HEK293 (cell line): ENCODE results near the gene ZNF546.

Experiments
- BCL11B ChIP-seq: fragments of 450-650 bp; formaldehyde crosslinking; IDR thresholded peaks from 2 replicates; pipeline ENCODE4 v1.5.1; 2016; ENCODE audit warnings: low read depth, missing biosample characterization, missing genetic modification characterization
- GLIS2 ChIP-seq: fragments of 450-650 bp; formaldehyde crosslinking; IDR thresholded peaks from 2 replicates; pipeline ENCODE4 v1.5.1; 2016; ENCODE audit warnings: missing biosample characterization, missing genetic modification characterization
- KLF1 ChIP-seq: fragments of 450-650 bp; formaldehyde crosslinking; IDR thresholded peaks from 2 replicates; pipeline ENCODE4 v1.5.1; 2016; ENCODE audit warnings: missing biosample characterization, missing genetic modification characterization
- KLF16 ChIP-seq: fragments of 450-650 bp; formaldehyde crosslinking; IDR thresholded peaks from 2 replicates; pipeline ENCODE4 v1.5.1; 2017; ENCODE audit warnings: missing biosample characterization, missing genetic modification characterization
- KLF9 ChIP-seq: fragments of 450-650 bp; formaldehyde crosslinking; IDR thresholded peaks from 2 replicates; pipeline ENCODE4 v1.5.1; 2016; ENCODE audit warnings: missing biosample characterization, missing genetic modification characterization, low read depth
- PRDM2 ChIP-seq: fragments of 450-650 bp; formaldehyde crosslinking; IDR thresholded peaks from 2 replicates; pipeline ENCODE4 v1.5.1; 2016; ENCODE audit warnings: missing biosample characterization, missing genetic modification characterization, borderline replicate concordance
- PRDM6 ChIP-seq: fragments of 450-650 bp; formaldehyde crosslinking; IDR thresholded peaks from 2 replicates; pipeline ENCODE4 v1.5.1; 2017; ENCODE audit warnings: missing biosample characterization, missing genetic modification characterization
- ZBTB21 ChIP-seq: fragments of 450-650 bp; formaldehyde crosslinking; IDR thresholded peaks from 2 replicates; pipeline ENCODE4 v1.5.1; 2017; ENCODE audit warnings: missing biosample characterization, missing genetic modification characterization
- ZFP3 ChIP-seq: fragments of 450-650 bp; formaldehyde crosslinking; IDR thresholded peaks from 2 replicates; pipeline ENCODE4 v1.5.1; 2016; ENCODE audit warnings: low read depth, missing biosample characterization, missing genetic modification characterization
- ZNF155 ChIP-seq: fragments of 450-650 bp; formaldehyde crosslinking; IDR thresholded peaks from 2 replicates; pipeline ENCODE4 v1.5.1; 2016; ENCODE audit warnings: missing biosample characterization, missing genetic modification characterization
- ZNF26 ChIP-seq: fragments of 450-650 bp; formaldehyde crosslinking; IDR thresholded peaks from 2 replicates; pipeline ENCODE4 v1.5.1; 2016; ENCODE audit warnings: missing biosample characterization, missing genetic modification characterization
- ZNF341 ChIP-seq: fragments of 450-650 bp; formaldehyde crosslinking; IDR thresholded peaks from 2 replicates; pipeline ENCODE4; 2016; ENCODE audit warnings: low read depth, missing biosample characterization, missing genetic modification characterization
- ZNF426 ChIP-seq: fragments of 450-650 bp; formaldehyde crosslinking; IDR thresholded peaks from 2 replicates; pipeline ENCODE4 v1.5.1; 2017; ENCODE audit warnings: missing biosample characterization, missing genetic modification characterization, mild to moderate bottlenecking, inconsistent platforms, moderate library complexity
- ZNF518A ChIP-seq: fragments of 450-650 bp; formaldehyde crosslinking; conservative IDR thresholded peaks from 2 replicates; pipeline ENCODE4 v1.5.1; 2016; ENCODE audit warnings: low read depth, missing biosample characterization, missing genetic modification characterization
- ZNF585B ChIP-seq: fragments of 450-650 bp; formaldehyde crosslinking; IDR thresholded peaks from 2 replicates; pipeline ENCODE4 v1.5.1; 2016; ENCODE audit warnings: missing biosample characterization, missing genetic modification characterization
- ZNF623 ChIP-seq: fragments of 450-650 bp; formaldehyde crosslinking; IDR thresholded peaks from 2 replicates; pipeline ENCODE4 v1.5.1; 2016; ENCODE audit warnings: missing biosample characterization, missing genetic modification characterization

ZNF546 gene

GRCh38 chr19:39969266-39969665, 27.6 kb upstream of the ZNF546 start (continued):
- no peak for TF ChIP-seq ZBTB21 (tag by site-specific recombination)
- peak; percentile 47; the same call in 1 of the 2 replicates for TF ChIP-seq KLF1 (tag by site-specific recombination)
- no peak; the same call in 1 of the 2 replicates for TF ChIP-seq ZNF26 (tag by site-specific recombination)
- TF ChIP-seq PRDM2 = no peak
- TF ChIP-seq ZNF518A (tag by site-specific recombination) = no peak
- TF ChIP-seq ZNF155 = no peak
- no peak for TF ChIP-seq BCL11B (tag by site-specific recombination)
- TF ChIP-seq PRDM6 (tag by site-specific recombination) = no peak
- TF ChIP-seq ZNF623 (tag by site-specific recombination) = no peak
- no peak for TF ChIP-seq KLF16 (tag by site-specific recombination)
- TF ChIP-seq ZNF341 (tag by site-specific recombination) = no peak
- no peak for TF ChIP-seq KLF9
- TF ChIP-seq GLIS2 (tag by site-specific recombination) = no peak
- TF ChIP-seq ZNF426 = no peak
- TF ChIP-seq ZFP3 (tag by site-specific recombination) = 0 out of 2 replicates have a peak, but pooled peaks have one; percentile 8
- TF ChIP-seq ZNF585B (tag by site-specific recombination) = no peak
- TF ChIP-seq, all 188 proteins: peak for 7
